Fibroblast of the aortic adventitia (primary cell): Measurements from ENCODE around the gene TMC6. TPM values are rescaled to one million over a fixed set of nuclear protein-coding genes. Genes with fewer than 3 reads are reported as not detected.

ENCODE experiments used
- DNase-seq: peaks from one replicate; pipeline ENCODE4 v3.0.0-alpha.2; 2010; ENCODE audit warnings: low read depth
- H3K4me3 ChIP-seq: 2 replicates; pipeline ENCODE4 v1.5.1; 2011; ENCODE audit warnings: low read depth, mild to moderate bottlenecking, control low read depth, low read length, moderate library complexity
- CTCF ChIP-seq: IDR thresholded peaks from 2 replicates; pipeline ENCODE4 v1.5.1; 2011; ENCODE audit warnings: mild to moderate bottlenecking, low read length, control low read depth, inconsistent platforms; ENCODE audit not compliant: insufficient read depth
- total RNA-seq: library from RNA; depleted of rRNA; stranded (reverse); fragments of >200 nt; gene quantifications from 2 replicates; pipeline ENCODE4 v1.2.3, GENCODE V29; 2012; ENCODE audit warnings: low replicate concordance

The TMC6 gene
- total RNA-seq, 1 donor = not detected

GRCh38 chr17:78151514-78152008 is 23.0 kb upstream of the TMC6 start:
- H3K4me3 ChIP-seq = no peak overlapping the region
- TF ChIP-seq CTCF = no peak
- DNase-seq = no peak

- no peak overlapping the region for H3K4me3 ChIP-seq
- TF ChIP-seq CTCF = no peak
- DNase-seq = no peak
These were observed 19.9 kb upstream of the TMC6 start for GRCh38 chr17:78148286-78149016.

- DNase-seq = no peak
- no peak for TF ChIP-seq CTCF
- H3K4me3 ChIP-seq = no peak overlapping the region
These were observed 18.9 kb upstream of the TMC6 start for GRCh38 chr17:78147315-78147998.

GRCh38 chr17:78146881-78147280 is 18.3 kb upstream of the TMC6 start:
- no peak for DNase-seq
- TF ChIP-seq CTCF = no peak
- no peak overlapping the region for H3K4me3 ChIP-seq

GRCh38 chr17:78146471-78146869 is 17.9 kb upstream of the TMC6 start:
- no peak for TF ChIP-seq CTCF
- no peak for DNase-seq
- H3K4me3 ChIP-seq = no peak overlapping the region

GRCh38 chr17:78144736-78145641 is 16.4 kb upstream of the TMC6 start:
- H3K4me3 ChIP-seq = no peak overlapping the region
- peak; percentile 25 for DNase-seq
- no peak for TF ChIP-seq CTCF
